Tibial nerve (tissue), 4 donors: ENCODE results near the gene PTPRF.

Experiments used
- EP300 ChIP-seq, 2 donors: sonication (generic); formaldehyde crosslinking; IDR thresholded peaks; one replicate each; pipeline ENCODE4 v1.6.1; 2017; ENCODE audit warnings: antibody characterized with exemption in 2 of 2, mild to moderate bottlenecking in 1 of 2
- TF ChIP-seq, protein P1 (sequence below), 5 experiments: fragments of 200-600 bp in 3 of 5; fragments of 450-650 bp in 2 of 5; sonication (generic) in 3 of 5; IDR thresholded peaks; one replicate each; pipeline ENCODE4 v1.5.1; 2016 to 2019; ENCODE audit warnings: antibody characterized with exemption in 5 of 5, mild to moderate bottlenecking in 3 of 5, moderate library complexity in 2 of 5

GRCh38 chr1:43547538-43548072 is 16.9 kb downstream of the PTPRF start:
- TF ChIP-seq, protein P1, sequence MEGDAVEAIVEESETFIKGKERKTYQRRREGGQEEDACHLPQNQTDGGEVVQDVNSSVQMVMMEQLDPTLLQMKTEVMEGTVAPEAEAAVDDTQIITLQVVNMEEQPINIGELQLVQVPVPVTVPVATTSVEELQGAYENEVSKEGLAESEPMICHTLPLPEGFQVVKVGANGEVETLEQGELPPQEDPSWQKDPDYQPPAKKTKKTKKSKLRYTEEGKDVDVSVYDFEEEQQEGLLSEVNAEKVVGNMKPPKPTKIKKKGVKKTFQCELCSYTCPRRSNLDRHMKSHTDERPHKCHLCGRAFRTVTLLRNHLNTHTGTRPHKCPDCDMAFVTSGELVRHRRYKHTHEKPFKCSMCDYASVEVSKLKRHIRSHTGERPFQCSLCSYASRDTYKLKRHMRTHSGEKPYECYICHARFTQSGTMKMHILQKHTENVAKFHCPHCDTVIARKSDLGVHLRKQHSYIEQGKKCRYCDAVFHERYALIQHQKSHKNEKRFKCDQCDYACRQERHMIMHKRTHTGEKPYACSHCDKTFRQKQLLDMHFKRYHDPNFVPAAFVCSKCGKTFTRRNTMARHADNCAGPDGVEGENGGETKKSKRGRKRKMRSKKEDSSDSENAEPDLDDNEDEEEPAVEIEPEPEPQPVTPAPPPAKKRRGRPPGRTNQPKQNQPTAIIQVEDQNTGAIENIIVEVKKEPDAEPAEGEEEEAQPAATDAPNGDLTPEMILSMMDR (IDR thresholded peaks at IDR 0.05), result no peak
- no peak for TF ChIP-seq EP300 (IDR thresholded peaks at IDR 0.05)
